ENCODE results near the gene CLIC3.

CLIC3 gene

DNA sequence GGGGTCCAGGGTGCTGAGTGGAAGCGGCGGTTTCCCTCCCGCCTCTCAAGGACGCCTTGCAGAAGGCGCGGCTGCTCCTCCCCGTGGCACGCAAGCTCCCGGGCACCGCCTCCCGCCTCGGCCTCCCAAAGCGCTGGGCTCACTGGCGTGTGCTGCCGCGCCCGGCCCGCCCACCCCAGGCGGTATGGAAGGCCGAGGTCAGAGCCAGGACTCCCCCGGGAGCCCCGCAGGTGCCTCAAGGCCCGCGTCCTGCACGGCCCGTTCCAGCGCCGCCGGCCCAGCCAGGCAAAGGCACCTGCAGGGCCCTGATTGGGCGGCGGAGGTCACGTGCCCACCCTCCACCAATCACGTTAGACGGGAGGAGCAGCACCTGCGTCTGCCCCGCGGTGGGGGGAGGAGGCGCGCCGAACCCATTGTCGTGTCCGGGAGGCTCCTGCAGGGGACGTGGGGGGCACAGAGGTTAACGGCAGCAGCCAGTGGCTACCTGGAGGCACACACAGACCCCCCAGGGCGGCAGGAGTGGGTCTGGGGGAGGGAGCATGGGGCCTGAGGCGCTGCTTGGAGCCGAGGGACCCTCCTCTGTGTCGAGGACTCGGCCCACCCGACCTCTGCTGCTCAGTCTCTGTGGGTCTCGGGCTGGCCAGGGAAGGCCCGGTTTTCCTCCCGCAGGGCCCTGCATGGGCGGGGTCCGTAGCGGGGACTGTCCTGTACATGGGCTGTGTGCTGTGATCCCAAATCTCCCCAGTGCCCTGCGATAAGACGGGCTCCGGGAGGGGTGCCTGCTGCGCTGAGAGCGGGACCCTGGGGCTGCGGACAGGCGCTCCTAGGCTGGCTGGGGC, 46.3 kb downstream of the CLIC3 start:
- DNase-seq, result peak; percentile 90

DNA sequence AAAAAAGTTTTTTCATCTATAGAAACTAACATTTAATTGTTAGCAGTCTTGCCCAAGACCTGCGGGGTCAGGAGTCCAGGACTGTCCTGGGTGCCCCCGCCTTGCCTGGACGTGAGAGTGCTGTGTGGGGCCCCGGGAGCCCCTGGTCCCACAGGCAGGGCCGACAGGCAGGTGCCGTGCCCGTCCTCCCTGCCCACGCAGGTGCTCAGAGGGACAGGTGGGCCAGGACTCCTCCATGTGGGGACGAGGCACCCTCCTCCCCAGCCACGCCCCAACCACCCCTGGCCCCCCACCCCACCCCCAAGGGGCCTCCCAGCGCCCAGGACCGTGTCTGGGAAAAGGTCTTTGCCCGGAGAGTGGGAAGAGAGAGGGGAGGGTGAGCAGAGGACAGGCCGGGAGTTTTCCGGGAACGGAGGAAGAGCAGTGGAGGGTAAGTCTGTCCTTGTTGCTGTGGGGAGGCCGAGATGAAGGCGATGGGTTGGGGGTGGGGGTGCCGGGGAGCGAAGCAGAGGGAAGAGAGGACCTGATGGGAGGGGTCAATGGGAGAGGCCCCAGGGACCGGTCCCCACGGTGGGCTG, 47.0 kb downstream of the CLIC3 start:
- no peak for DNase-seq

DNA sequence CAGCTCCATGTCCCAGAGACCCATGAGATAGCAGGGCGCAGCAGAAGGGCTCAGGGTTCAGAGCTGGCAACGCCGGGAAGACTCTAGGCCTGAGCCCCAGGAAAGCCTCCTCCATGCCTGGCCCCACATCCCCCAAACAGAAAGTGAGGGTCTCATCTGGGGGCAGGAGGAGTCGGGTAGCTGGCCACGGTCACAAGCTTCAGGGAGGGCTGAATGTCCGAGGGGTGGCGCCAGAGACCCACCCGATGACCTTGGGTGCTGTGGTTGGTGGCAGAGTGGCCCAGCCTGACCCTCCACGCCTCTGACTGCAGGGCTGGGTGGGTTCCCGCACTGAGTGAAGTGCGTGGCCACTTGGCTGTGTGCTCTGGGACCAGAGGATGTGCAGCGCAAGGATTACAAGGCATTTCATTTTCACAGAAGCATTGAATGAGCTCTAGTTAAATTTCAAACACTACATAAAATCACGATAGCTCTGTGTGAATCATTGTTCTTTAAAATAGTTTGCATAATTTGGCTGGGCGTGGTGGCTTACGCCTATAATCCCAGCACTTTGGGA, 48.3 kb downstream of the CLIC3 start:
- DNase-seq, result no peak

DNA sequence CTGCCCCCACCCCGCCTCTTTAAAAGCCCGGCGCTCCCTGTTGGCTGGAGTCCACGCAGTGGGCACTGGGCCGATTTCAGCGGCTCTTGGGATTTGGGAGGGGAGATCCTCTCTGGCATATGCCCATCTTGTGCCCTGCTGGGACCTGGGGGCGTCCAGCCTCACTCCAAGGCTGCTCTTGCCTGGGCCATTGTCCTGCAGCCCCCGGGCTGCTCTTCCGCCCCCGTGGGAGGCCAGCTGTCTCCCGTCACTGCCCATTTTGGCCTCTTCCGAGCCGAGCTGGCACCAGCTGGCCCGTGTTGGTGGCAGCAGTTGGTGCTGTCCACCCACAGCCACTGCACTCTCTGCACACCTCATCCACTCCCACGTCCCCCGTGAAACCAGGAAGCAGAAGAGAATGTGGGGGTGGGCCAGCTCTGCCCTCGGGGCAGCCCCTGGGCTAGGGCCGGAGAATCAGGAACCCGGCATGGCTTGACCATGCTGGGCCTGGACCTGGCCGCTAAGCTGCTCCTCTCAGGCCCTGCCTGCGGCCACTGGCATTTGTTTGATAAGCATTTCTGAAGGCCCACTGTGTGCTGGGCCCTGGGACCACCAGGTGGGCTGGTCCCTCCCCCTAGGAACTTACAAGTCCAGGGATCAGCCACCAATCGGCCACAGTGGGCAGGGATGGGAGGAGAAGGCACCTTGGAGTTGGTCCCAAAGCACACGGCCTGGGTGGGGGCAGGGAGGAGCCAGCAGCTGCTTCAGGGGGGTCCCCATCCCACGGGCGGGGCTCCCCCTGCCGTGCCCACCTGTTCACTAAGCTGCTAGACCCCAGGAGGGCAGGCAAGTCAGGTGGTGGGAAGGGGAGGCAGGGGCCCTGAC, 49.1 kb downstream of the CLIC3 start:
- no peak for DNase-seq

DNA sequence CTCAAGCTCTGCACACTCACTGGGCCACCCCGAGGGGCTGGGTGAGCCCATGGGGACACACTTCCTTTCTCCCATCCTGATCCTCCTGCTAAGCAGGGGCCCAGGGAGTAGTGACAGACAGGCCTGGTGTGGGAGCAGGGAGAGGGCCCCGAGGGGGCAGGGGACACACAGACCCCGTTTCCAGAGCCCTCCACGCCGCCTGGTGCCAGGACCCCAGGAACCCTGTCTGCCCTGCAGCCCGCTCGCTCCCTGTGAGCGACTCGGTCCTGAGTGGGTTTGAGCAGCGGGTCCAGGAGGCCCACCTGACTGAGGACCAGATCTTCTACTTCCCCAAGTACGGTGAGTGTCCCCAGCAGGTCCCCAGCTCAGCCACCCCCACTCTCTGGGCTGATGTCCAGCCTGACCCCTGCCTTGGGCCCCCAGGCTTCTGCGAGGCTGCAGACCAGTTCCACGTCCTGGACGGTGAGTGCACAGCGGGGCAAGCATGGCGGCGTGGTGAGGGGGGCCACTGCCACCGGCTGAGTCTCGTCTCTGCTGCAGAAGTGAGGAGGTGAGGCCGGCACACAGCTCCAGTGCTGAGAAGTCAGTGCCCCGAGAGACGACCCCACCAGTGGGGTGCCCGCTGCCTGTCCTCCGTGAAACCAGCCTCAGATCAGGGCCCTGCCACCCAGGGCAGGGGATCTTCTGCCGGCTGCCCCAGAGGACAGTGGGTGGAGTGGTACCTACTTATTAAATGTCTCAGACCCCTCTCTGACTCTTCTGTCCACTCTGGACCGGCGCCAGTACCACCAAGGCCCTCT, 49.9 kb downstream of the CLIC3 start:
- no peak for DNase-seq

DNA sequence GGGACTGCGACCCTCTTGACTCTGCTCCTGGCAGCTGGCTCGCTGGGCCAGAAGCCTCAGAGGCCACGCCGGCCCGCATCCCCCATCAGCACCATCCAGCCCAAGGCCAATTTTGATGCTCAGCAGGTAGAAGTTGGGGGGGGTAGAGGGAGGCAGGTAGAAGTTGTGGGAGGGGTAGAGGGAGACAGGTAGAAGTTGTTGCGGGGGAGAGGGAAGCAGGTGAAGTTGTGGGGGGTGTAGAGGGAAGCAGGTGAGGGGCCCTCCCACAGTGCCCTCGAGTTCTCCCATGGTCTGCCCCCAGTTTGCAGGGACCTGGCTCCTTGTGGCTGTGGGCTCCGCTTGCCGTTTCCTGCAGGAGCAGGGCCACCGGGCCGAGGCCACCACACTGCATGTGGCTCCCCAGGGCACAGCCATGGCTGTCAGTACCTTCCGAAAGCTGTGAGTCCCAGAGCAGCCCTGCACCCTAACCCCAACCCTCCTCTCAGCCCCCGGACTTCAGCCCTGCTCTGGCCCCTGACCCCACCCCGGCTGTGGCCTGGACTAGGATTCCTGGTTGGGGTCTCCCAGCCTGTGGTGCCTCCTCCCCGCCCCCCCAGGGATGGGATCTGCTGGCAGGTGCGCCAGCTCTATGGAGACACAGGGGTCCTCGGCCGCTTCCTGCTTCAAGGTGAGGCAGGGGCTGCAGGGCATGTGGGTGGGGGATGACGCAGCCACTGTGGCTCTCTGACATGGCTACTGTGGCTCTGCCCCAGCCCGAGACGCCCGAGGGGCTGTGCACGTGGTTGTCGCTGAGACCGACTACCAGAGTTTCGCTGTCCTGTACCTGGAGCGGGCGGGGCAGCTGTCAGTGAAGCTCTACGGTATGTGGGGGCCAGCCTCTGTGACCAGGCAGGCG, 50.8 kb downstream of the CLIC3 start:
- no peak for DNase-seq
